Epithelial cell of proximal tubule (primary cell): ENCODE data around the gene NOC4L. TPM values are rescaled to one million over a fixed set of nuclear protein-coding genes. Genes with fewer than 3 reads are reported as not detected.

Experiments used
- DNase-seq: peaks from one replicate; pipeline ENCODE4 v3.0.0-alpha.2; 2011; ENCODE audit warnings: low read depth
- H3K4me3 ChIP-seq: 2 replicates; pipeline ENCODE4 v1.5.1; 2011; ENCODE audit warnings: low read depth, mild to moderate bottlenecking, low read length
- CTCF ChIP-seq: conservative IDR thresholded peaks from 2 replicates; pipeline ENCODE4 v1.5.1; 2012; ENCODE audit warnings: low read depth, mild to moderate bottlenecking, low read length
- total RNA-seq: library from RNA; depleted of rRNA; stranded (reverse); fragments of >200 nt; gene quantifications from 2 replicates; pipeline ENCODE4 v1.2.3, GENCODE V29; 2015

NOC4L gene
- total RNA-seq, 1 donor from 2014 or later, result 45.0 TPM

GRCh38 chr12:132111654-132112304 lies 32.5 kb upstream of the NOC4L start:
- no peak for DNase-seq
- TF ChIP-seq CTCF, result no peak
- H3K4me3 ChIP-seq, result no peak overlapping the region

- TF ChIP-seq CTCF, result no peak
- no peak for DNase-seq
- no peak overlapping the region for H3K4me3 ChIP-seq
Observed at GRCh38 chr12:132114667-132115066, 29.6 kb upstream of the NOC4L start.

- no peak for DNase-seq
- H3K4me3 ChIP-seq, result no peak overlapping the region
- TF ChIP-seq CTCF, result no peak
Observed at GRCh38 chr12:132115500-132115899, 28.8 kb upstream of the NOC4L start.

GRCh38 chr12:132116709-132117557 lies 27.3 kb upstream of the NOC4L start:
- DNase-seq, result no peak
- H3K4me3 ChIP-seq, result no peak overlapping the region
- TF ChIP-seq CTCF, result no peak

GRCh38 chr12:132117558-132117875 lies 26.7 kb upstream of the NOC4L start:
- no peak for TF ChIP-seq CTCF
- no peak for DNase-seq

GRCh38 chr12:132118876-132119275 lies 25.4 kb upstream of the NOC4L start:
- TF ChIP-seq CTCF, result no peak
- no peak for DNase-seq
- H3K4me3 ChIP-seq, result no peak overlapping the region

More at GRCh38 chr12:132117558-132117875, 26.7 kb upstream of the NOC4L start:
- H3K4me3 ChIP-seq, result no peak overlapping the region
